ENCODE measurements around the gene PHRF1. TPM values are rescaled to one million over a fixed set of nuclear protein-coding genes. Genes with fewer than 3 reads are reported as not detected.

Gene PHRF1
- total and polyA plus RNA-seq, 7 donors: 6.6 to 29.3 (median 16.1) TPM

DNA sequence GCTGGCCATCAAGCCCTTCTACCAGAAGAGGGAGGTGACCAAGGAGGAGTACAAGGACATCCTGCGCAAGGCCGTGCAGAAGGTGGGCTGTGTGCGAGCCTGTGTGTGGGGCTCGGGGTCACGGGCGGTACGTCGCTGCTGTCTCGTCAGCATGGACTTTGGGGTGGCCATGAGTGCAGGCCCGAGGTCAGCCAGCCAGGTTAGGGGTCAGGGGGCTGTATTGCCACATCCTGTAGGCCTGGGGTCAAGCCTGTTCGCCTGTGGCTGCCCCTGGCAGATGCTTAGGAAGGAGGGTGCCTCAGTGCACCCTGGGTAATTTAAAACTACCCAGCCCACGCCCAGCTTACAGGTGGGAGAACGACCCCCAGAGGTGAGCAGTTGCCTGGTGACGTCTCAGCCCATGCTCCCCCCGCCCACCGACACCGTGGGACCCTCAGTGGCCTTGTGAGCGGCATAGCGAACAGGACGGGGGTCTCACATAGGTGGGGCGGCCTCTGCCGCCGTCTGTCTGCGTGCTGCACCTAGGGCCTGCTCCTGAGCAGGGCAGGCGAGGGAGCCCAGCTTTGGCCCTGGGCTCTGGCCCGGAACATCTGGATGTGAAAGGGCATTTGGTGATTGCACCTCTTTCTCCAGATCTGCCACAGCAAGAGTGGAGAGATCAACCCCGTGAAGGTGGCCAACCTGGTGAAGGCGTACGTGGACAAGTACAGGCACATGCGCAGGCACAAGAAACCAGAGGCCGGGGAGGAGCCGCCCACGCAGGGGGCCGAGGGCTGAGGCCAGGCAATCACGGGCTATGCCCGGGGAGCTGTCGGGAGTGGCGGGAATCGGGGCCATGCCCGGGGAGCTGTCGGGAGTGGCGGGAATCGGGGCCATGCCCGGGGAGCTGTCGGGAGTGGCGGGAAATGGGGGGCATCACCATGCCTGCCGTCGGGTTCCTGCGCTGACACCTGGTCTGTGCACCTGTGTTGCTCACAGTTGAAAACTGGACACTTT lies 35.0 kb downstream of the PHRF1 start:
- Histone ChIP-seq H3K27ac (no peak overlapping the region), H3K9me3 (no peaks in the 10 kb centered on the region), H3K4me3 (no peak overlapping the region), H3K4me1 (peaks cover 0 to 29% (median 23%) of the 10 kb centered on the region in 4 donors), H3K36me3 (peaks cover 32 to 78% (median 64%) of the 10 kb centered on the region in 4 donors), H3K27me3 (no peaks in the 10 kb centered on the region)
- intact Hi-C loops (cut with DNase I): no loop called here
- DNase-seq: no peak
- WGBS, 2 donors: 74 to 84% methylated on average over 49 of the region's 49 CpGs
- no peak for TF ChIP-seq POLR2AphosphoS5 (IDR thresholded peaks at IDR 0.05)
- TF ChIP-seq, protein P1, sequence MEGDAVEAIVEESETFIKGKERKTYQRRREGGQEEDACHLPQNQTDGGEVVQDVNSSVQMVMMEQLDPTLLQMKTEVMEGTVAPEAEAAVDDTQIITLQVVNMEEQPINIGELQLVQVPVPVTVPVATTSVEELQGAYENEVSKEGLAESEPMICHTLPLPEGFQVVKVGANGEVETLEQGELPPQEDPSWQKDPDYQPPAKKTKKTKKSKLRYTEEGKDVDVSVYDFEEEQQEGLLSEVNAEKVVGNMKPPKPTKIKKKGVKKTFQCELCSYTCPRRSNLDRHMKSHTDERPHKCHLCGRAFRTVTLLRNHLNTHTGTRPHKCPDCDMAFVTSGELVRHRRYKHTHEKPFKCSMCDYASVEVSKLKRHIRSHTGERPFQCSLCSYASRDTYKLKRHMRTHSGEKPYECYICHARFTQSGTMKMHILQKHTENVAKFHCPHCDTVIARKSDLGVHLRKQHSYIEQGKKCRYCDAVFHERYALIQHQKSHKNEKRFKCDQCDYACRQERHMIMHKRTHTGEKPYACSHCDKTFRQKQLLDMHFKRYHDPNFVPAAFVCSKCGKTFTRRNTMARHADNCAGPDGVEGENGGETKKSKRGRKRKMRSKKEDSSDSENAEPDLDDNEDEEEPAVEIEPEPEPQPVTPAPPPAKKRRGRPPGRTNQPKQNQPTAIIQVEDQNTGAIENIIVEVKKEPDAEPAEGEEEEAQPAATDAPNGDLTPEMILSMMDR (IDR thresholded peaks at IDR 0.05): no peak
- TF ChIP-seq POLR2A (IDR thresholded peaks at IDR 0.05): no peak
- TF ChIP-seq EP300 (IDR thresholded peaks at IDR 0.05): no peak

DNA sequence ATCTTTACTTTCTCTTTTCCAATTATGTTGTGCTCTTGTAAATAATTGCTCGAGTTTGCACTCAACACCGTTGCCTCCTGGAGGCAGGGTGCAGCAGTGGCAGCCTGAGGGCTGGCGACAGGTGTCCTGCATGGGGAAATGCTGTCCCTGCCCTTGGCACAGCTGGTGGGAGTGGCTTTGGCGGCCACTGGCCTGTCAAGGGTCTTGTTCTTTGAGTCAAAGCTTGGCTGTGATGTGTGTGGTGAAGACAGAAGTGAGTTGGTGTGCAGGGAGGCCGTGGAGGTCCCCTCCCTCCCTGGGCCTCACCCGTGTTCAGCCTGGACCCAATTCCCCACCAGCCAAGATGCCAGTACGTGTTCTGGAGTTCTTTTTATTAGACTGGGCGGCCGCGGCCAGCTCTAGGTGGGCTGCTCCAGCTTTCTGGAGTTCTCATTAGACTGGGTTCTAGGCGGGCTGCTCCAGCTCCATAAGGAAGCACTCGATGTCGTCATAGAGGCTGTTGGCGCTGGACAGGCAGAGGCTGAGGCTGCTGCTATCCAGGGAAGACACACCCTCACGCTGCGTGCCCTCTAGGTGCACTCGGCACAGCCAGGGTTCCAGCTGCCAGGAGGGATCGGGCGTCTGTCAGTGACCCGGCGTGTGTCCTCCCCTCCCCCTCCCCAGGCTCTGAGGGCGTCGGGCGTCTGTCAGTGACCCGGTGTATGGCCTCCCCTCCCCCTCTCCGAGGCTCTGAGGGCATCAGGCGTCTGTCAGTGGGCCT lies 36.1 kb downstream of the PHRF1 start:
- no peaks in the 10 kb centered on the region for H3K9me3 ChIP-seq
- H3K36me3 ChIP-seq: peaks cover 32 to 67% (median 54%) of the 10 kb centered on the region in 4 donors
- no peaks in the 10 kb centered on the region for H3K27me3 ChIP-seq
- 17 to 66% methylated on average over 27 of the region's 27 CpGs for WGBS, 2 donors
- DNase-seq: no peak
- no peak for TF ChIP-seq POLR2A (IDR thresholded peaks at IDR 0.05)
- TF ChIP-seq POLR2AphosphoS5 (IDR thresholded peaks at IDR 0.05): no peak
- TF ChIP-seq EP300 (IDR thresholded peaks at IDR 0.05): no peak
- TF ChIP-seq, protein P1 (IDR thresholded peaks at IDR 0.05): peak in 1 of 4 experiments; percentile 21
- H3K4me3 ChIP-seq: no peak overlapping the region
- peaks cover 0 to 33% (median 27%) of the 10 kb centered on the region in 4 donors for H3K4me1 ChIP-seq
- intact Hi-C loops (cut with DNase I): no loop called here
- peak overlapping the region in 3 of 4 donors; percentile 19 to 88 (median 86) for H3K27ac ChIP-seq

DNA sequence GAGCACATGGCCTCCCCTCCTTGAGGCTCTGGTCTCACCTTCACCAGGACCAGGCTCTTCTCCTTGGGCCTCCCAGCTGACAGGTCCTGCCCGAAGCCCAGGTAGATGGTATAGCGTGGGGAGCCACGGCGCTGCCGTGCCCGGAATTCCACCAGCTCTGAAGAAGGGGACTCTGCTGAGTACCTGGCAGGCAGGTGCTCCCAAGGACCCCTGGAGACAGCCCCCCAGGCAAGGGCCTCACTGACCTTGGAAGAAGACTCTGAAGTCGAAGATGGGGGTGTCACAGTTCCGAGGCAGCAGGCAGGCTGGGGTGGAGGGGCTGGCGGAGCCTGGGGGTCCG lies 36.7 kb downstream of the PHRF1 start:
- intact Hi-C loops (cut with DNase I): no loop called here
- TF ChIP-seq POLR2AphosphoS5 (IDR thresholded peaks at IDR 0.05): no peak
- TF ChIP-seq EP300 (IDR thresholded peaks at IDR 0.05): no peak
- TF ChIP-seq, protein P1 (IDR thresholded peaks at IDR 0.05): no peak
- no peak for TF ChIP-seq POLR2A (IDR thresholded peaks at IDR 0.05)
- no peak for DNase-seq
- Histone ChIP-seq H3K36me3 (peaks cover 27 to 67% (median 49%) of the 10 kb centered on the region in 4 donors), H3K4me3 (no peak overlapping the region), H3K27ac (peak overlapping the region; percentile 19 to 95 (median 87)), H3K27me3 (no peaks in the 10 kb centered on the region), H3K4me1 (peaks cover 0 to 33% (median 27%) of the 10 kb centered on the region in 4 donors), H3K9me3 (no peaks in the 10 kb centered on the region)
- 81 to 94% methylated on average over 10 of the region's 10 CpGs for WGBS, 2 donors

DNA sequence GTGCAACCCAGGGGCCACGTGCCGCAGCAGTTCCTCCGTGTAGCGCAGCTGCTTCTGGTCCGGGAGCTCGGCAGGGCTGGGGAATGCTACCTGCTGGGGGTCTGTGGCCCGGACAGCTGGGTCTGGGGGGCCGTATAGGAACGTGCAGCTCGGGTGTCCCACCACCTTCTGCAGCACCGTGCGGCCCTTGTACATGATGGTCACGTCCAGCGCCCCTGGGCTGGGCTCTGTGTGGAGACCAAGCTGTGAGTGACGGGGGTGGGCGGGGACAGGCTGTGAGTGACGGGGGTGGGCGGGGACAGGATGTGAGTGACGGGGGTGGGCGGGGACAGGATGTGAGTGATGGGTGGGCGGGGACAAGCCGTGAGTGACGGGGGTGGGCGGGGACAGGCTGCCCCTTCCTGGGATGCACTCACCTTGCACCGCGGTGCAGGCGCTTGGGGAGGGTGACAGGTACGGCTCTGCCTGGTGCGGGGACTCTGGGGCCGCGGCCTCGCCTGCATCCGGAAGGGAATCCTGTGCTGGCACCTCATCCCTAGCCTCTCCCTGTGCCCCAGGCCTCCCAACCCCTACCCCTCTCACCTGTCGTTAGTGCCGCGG lies 37.2 kb downstream of the PHRF1 start:
- no peaks in the 10 kb centered on the region for H3K9me3 ChIP-seq
- peaks cover 0 to 33% (median 27%) of the 10 kb centered on the region in 4 donors for H3K4me1 ChIP-seq
- TF ChIP-seq POLR2AphosphoS5 (IDR thresholded peaks at IDR 0.05): no peak
- TF ChIP-seq, protein P1 (IDR thresholded peaks at IDR 0.05): no peak
- no peak for TF ChIP-seq EP300 (IDR thresholded peaks at IDR 0.05)
- no peak for TF ChIP-seq POLR2A (IDR thresholded peaks at IDR 0.05)
- no peaks in the 10 kb centered on the region for H3K27me3 ChIP-seq
- peaks cover 26 to 65% (median 46%) of the 10 kb centered on the region in 4 donors for H3K36me3 ChIP-seq
- H3K27ac ChIP-seq: peak overlapping the region; percentile 82 to 95 (median 87)
- intact Hi-C loops (cut with DNase I): no loop called here
- no peak for DNase-seq
- no peak overlapping the region for H3K4me3 ChIP-seq
- 23 to 62% methylated on average over 36 of the region's 36 CpGs for WGBS, 2 donors
